ENCODE results near the gene C7orf33. TPM values are rescaled to one million over a fixed set of nuclear protein-coding genes. Genes with fewer than 3 reads are reported as not detected.

The C7orf33 gene
- polyA plus RNA-seq, 1 donor from 2014 or later = not detected

DNA sequence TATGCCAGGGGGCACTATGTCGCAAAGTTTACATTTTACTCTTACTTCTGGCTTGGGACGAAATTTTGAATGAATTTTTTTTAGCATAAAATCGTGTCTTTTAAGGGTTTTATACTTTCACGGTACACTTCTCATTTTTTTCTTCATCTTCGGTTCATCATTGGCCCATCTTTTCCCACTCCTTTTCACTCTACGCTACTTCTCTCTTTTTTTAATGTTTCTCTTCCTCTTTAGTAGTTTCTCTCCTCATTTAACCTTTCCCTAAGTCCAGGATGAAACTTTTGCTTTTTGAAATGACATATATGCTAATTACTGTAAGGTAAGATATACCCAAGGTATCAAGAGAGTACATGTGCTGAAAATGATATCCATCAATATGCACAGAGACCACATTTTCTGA lies 39.5 kb downstream of the C7orf33 start:
- Histone ChIP-seq H4K20me1 (ENCODE audit: insufficient read depth) (no peaks in the 10 kb centered on the region), H3K9me3 (ENCODE audit: low read length) (no peaks in the 10 kb centered on the region), H3F3A (ENCODE audit: insufficient read depth, low read length, poor library complexity, severe bottlenecking) (no peaks in the 10 kb centered on the region), H3K4me3 (ENCODE audit: low read length) (no peak overlapping the region), H3K9ac (ENCODE audit: low read length) (no peak overlapping the region), H3K9me2 (ENCODE audit: insufficient read depth, low read length) (no peaks in the 10 kb centered on the region), H3K79me2 (replicated peaks; ENCODE audit: insufficient read depth, low read length) (no peaks in the 10 kb centered on the region), H2AFZ (ENCODE audit: low read depth, low read length) (no peak overlapping the region), H3K4me2 (ENCODE audit: low read length) (no peak overlapping the region), H3K27ac (ENCODE audit: low read length) (no peak overlapping the region), H3K27me3 (ENCODE audit: insufficient read depth, low read depth, low read length) (no peaks in the 10 kb centered on the region), H3K36me3 (ENCODE audit: insufficient read depth, low read length) (no peaks in the 10 kb centered on the region)
- TF ChIP-seq MXI1 (conservative IDR thresholded peaks at IDR 0.05; ENCODE audit: poor library complexity, severe bottlenecking) (no peak), SMC3 (conservative IDR thresholded peaks at IDR 0.05; ENCODE audit: poor library complexity) (no peak), TAF1 (IDR thresholded peaks at IDR 0.05; ENCODE audit: low read depth) (no peak), POLR2AphosphoS5 (IDR thresholded peaks at IDR 0.05) (no peak), EZH2 (IDR thresholded peaks at IDR 0.05; ENCODE audit: borderline replicate concordance, insufficient read depth, low read length, poor library complexity, severe bottlenecking) (no peak), RAD21 (conservative IDR thresholded peaks at IDR 0.05) (no peak), EP300 (conservative IDR thresholded peaks at IDR 0.05; ENCODE audit: poor library complexity, severe bottlenecking) (no peak)
- TF ChIP-seq, protein P1, sequence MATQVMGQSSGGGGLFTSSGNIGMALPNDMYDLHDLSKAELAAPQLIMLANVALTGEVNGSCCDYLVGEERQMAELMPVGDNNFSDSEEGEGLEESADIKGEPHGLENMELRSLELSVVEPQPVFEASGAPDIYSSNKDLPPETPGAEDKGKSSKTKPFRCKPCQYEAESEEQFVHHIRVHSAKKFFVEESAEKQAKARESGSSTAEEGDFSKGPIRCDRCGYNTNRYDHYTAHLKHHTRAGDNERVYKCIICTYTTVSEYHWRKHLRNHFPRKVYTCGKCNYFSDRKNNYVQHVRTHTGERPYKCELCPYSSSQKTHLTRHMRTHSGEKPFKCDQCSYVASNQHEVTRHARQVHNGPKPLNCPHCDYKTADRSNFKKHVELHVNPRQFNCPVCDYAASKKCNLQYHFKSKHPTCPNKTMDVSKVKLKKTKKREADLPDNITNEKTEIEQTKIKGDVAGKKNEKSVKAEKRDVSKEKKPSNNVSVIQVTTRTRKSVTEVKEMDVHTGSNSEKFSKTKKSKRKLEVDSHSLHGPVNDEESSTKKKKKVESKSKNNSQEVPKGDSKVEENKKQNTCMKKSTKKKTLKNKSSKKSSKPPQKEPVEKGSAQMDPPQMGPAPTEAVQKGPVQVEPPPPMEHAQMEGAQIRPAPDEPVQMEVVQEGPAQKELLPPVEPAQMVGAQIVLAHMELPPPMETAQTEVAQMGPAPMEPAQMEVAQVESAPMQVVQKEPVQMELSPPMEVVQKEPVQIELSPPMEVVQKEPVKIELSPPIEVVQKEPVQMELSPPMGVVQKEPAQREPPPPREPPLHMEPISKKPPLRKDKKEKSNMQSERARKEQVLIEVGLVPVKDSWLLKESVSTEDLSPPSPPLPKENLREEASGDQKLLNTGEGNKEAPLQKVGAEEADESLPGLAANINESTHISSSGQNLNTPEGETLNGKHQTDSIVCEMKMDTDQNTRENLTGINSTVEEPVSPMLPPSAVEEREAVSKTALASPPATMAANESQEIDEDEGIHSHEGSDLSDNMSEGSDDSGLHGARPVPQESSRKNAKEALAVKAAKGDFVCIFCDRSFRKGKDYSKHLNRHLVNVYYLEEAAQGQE (IDR thresholded peaks at IDR 0.05; ENCODE audit: borderline replicate concordance) = no peak
- TF ChIP-seq, protein P2, sequence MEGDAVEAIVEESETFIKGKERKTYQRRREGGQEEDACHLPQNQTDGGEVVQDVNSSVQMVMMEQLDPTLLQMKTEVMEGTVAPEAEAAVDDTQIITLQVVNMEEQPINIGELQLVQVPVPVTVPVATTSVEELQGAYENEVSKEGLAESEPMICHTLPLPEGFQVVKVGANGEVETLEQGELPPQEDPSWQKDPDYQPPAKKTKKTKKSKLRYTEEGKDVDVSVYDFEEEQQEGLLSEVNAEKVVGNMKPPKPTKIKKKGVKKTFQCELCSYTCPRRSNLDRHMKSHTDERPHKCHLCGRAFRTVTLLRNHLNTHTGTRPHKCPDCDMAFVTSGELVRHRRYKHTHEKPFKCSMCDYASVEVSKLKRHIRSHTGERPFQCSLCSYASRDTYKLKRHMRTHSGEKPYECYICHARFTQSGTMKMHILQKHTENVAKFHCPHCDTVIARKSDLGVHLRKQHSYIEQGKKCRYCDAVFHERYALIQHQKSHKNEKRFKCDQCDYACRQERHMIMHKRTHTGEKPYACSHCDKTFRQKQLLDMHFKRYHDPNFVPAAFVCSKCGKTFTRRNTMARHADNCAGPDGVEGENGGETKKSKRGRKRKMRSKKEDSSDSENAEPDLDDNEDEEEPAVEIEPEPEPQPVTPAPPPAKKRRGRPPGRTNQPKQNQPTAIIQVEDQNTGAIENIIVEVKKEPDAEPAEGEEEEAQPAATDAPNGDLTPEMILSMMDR (IDR thresholded peaks at IDR 0.05; ENCODE audit: poor library complexity, severe bottlenecking) = no peak

DNA sequence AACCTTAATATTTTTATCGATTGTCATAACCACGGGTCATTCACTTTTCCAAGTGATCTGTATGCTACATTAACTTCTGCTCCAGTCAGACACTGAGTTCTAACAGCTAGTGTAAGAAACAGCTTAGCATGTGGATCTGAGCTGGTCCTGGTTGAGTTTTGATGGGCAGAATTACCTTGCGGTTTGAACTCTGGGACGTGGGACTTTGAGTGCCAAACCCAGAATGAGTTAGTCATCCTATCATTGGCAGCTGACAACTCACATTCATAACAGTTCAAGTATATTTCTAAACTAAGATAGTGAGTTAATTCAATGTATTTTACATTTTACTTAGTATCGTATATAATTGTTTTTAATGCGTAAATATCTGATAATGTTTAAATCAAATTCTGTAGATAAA lies 43.2 kb downstream of the C7orf33 start:
- H3K36me3 ChIP-seq (ENCODE audit: insufficient read depth, low read length) = no peaks in the 10 kb centered on the region
- H3K9ac ChIP-seq (ENCODE audit: low read length) = no peak overlapping the region
- no peaks in the 10 kb centered on the region for H3K27me3 ChIP-seq (ENCODE audit: insufficient read depth, low read depth, low read length)
- H3K9me2 ChIP-seq (ENCODE audit: insufficient read depth, low read length) = no peaks in the 10 kb centered on the region
- no peak overlapping the region for H2AFZ ChIP-seq (ENCODE audit: low read depth, low read length)
- no peaks in the 10 kb centered on the region for H4K20me1 ChIP-seq (ENCODE audit: insufficient read depth)
- no peak overlapping the region for H3K27ac ChIP-seq (ENCODE audit: low read length)
- no peaks in the 10 kb centered on the region for H3K79me2 ChIP-seq (replicated peaks; ENCODE audit: insufficient read depth, low read length)
- no peaks in the 10 kb centered on the region for H3K9me3 ChIP-seq (ENCODE audit: low read length)
- TF ChIP-seq SMC3 (conservative IDR thresholded peaks at IDR 0.05; ENCODE audit: poor library complexity) (no peak), EZH2 (IDR thresholded peaks at IDR 0.05; ENCODE audit: borderline replicate concordance, insufficient read depth, low read length, poor library complexity, severe bottlenecking) (no peak), MXI1 (conservative IDR thresholded peaks at IDR 0.05; ENCODE audit: poor library complexity, severe bottlenecking) (no peak), POLR2AphosphoS5 (IDR thresholded peaks at IDR 0.05) (no peak), RAD21 (conservative IDR thresholded peaks at IDR 0.05) (no peak)
- TF ChIP-seq, protein P2 (IDR thresholded peaks at IDR 0.05; ENCODE audit: poor library complexity, severe bottlenecking) = no peak
- TF ChIP-seq, protein P1 (IDR thresholded peaks at IDR 0.05; ENCODE audit: borderline replicate concordance) = no peak
- no peak overlapping the region for H3K4me3 ChIP-seq (ENCODE audit: low read length)
- H3F3A ChIP-seq (ENCODE audit: insufficient read depth, low read length, poor library complexity, severe bottlenecking) = no peaks in the 10 kb centered on the region
- no peak overlapping the region for H3K4me2 ChIP-seq (ENCODE audit: low read length)

Data from neural cell (in vitro differentiated cells).